Psoas muscle (tissue), 8 donors: ENCODE measurements around the gene CIROP. TPM values are rescaled to one million over a fixed set of nuclear protein-coding genes. Genes with fewer than 3 reads are reported as not detected.

Source experiments
- ATAC-seq, 4 donors: fragments of 200-7000 bp; cut with Tn5 transposase; one replicate each; pipeline ENCODE4 v1.9.1; 2020; ENCODE audit warnings: moderate library complexity in 3 of 4, mild to moderate bottlenecking in 2 of 4
- DNase-seq, 2 donors: peaks; one replicate each; pipeline ENCODE4 v3.0.0-alpha.2; 2020
- H3K27ac ChIP-seq: fragments of 200-600 bp; one replicate; pipeline ENCODE4 v1.8.0; 2022
- H3K27me3 ChIP-seq, 3 donors: fragments of 200-600 bp in 1 of 3; one replicate each; pipeline versions ENCODE4 v1.6.1 to v1.8.0; 2013 to 2022; ENCODE audit warnings: low read length in 2 of 3, mild to moderate bottlenecking in 2 of 3, moderate library complexity in 1 of 3; ENCODE audit not compliant: insufficient read depth in 3 of 3
- H3K36me3 ChIP-seq, 2 donors: fragments of 200-600 bp in 1 of 2; one replicate each; pipeline versions ENCODE4 v1.6.1 to v1.8.0; 2013 to 2022; ENCODE audit warnings: low read depth in 1 of 2, mild to moderate bottlenecking in 1 of 2, moderate library complexity in 1 of 2; ENCODE audit not compliant: insufficient read depth in 1 of 2
- H3K4me1 ChIP-seq: fragments of 200-600 bp; one replicate; pipeline ENCODE4 v1.8.0; 2022
- H3K4me3 ChIP-seq: fragments of 200-600 bp; one replicate; pipeline ENCODE4 v1.8.0; 2022; ENCODE audit warnings: mild to moderate bottlenecking
- H3K9me3 ChIP-seq: fragments of 200-600 bp; one replicate; pipeline ENCODE4 v1.8.0; 2022
- CTCF ChIP-seq: fragments of 200-600 bp; IDR thresholded peaks from one replicate; pipeline ENCODE4 v1.8.0; 2022; ENCODE audit warnings: antibody characterized with exemption
- WGBS, 3 donors: extraction: QIAGEN DNeasy Blood & Tissue Kit; methylation state at CpG; one replicate each; pipeline versions ENCODE4 v1.1.6 to v1.1.7; 2013; 5-methylcytosine and 5-hydroxymethylcytosine counted together
- intact Hi-C, 2 donors: fragments of 100-400 bp; cut with DNase I; formaldehyde crosslinking; loops; one replicate each; pipeline versions ENCODE4 v1.11.0 to v1.14.2; 2022
- long read RNA-seq, 2 donors: library from polyadenylated mRNA; unstranded; transcript quantifications; one replicate each; pipeline ENCODE4 v2.0.0, GENCODE V29; 2021
- polyA plus RNA-seq, 3 donors: library from polyadenylated mRNA; stranded (reverse); fragments of 200-250 nt; gene quantifications; one replicate each; pipeline ENCODE4 v1.2.3, GENCODE V29; 2013
- total RNA-seq, 4 donors: library from RNA; stranded (reverse); fragmentation: NEBNext Ultra II Directional in 2 of 4; extraction: Animal tissue kit (Norgen Biotek cat#: 25700) in 2 of 4; gene quantifications; one replicate each; pipeline versions ENCODE4 v1.2.1 to v1.2.4, GENCODE V29; 2021 to 2023
- donor health status: healthy with polysubstance abuse.
- donor health status: DM: no; HTN: no; CAD: no; lungs with moderate emphysema.
- donor health status: Bipolar disorder and iron deficiency.
- donor health status: healthy.
- donor health status: DM: yes; HTN: yes; CAD: no.
- donor health status: DM: no; HTN: no; CAD: no.
- donor health status: DM: no; HTN: no; CAD: no.
- donor health status: DM: yes; HTN: yes; CAD: no.

Gene CIROP
- not detected for total RNA-seq
- polyA plus RNA-seq, result under 1 TPM in 1 of 3 donors, not detected in 2; 0.03 TPM
- long read RNA-seq, donor 1, result 0 reads
- long read RNA-seq, donor 2, result 0 reads

- Histone ChIP-seq H3K4me1 (no peaks in the 10 kb centered on the region), H3K27me3 (no peaks in the 10 kb centered on the region), H3K4me3 (no peak within 1 kb of the TSS), H3K27ac (no peak within 1 kb of the TSS), H3K36me3 (no peaks in the 10 kb centered on the region), H3K9me3 (no peaks in the 10 kb centered on the region)
- intact Hi-C loops, result no loop called here
- DNase-seq, result no peak
- ATAC-seq, result no peak
- TF ChIP-seq CTCF, result no peak
- WGBS, 3 donors, result 63 to 69% (median 67%) methylated on average over 10 to 11 of the region's 11 CpGs
Observed at GRCh38 chr14:23104591-23105347, at the start of gene CIROP. CIROP (minus strand) TSS chr14:23104989; CDS start chr14:23104920, 69 bp downstream.

GRCh38 chr14:23153851-23154796, 49.3 kb upstream of the CIROP start:
- Histone ChIP-seq H3K36me3 (peaks cover 0 to 19% of the 10 kb centered on the region in 2 donors), H3K27me3 (no peaks in the 10 kb centered on the region), H3K27ac (peak overlapping the region; percentile 96), H3K4me1 (peaks cover 59% of the 10 kb centered on the region), H3K4me3 (peak overlapping the region; percentile 68), H3K9me3 (no peaks in the 10 kb centered on the region)
- WGBS, 3 donors, result 9 to 20% (median 11%) methylated on average over 28 of the region's 28 CpGs
- ATAC-seq (peak; percentile 82 to 92 (median 88)), DNase-seq (peak; percentile 94 to 98)
- no peak for TF ChIP-seq CTCF
- intact Hi-C loops, result loop anchor here in 1 of 2 donors (2.0 kb wide), 1 partner anchor 29 kb away; the partner anchor contains the start of gene SLC7A8

GRCh38 chr14:23151342-23151741, 46.6 kb upstream of the CIROP start:
- Histone ChIP-seq H3K27ac (peak overlapping the region; percentile 96), H3K4me1 (peaks cover 75% of the 10 kb centered on the region), H3K36me3 (peaks cover 0 to 8% of the 10 kb centered on the region in 2 donors), H3K4me3 (peak overlapping the region; percentile 68), H3K27me3 (no peaks in the 10 kb centered on the region), H3K9me3 (no peaks in the 10 kb centered on the region)
- ATAC-seq (no peak), DNase-seq (no peak)
- WGBS, 3 donors, result 46 to 71% (median 59%) methylated on average over 2 of the region's 2 CpGs
- TF ChIP-seq CTCF, result no peak
- intact Hi-C loops, result no loop called here

- Histone ChIP-seq H3K27me3 (no peaks in the 10 kb centered on the region), H3K36me3 (peaks cover 0 to 8% of the 10 kb centered on the region in 2 donors), H3K27ac (peak overlapping the region; percentile 69), H3K4me1 (peaks cover 77% of the 10 kb centered on the region), H3K4me3 (no peak overlapping the region), H3K9me3 (no peaks in the 10 kb centered on the region)
- DNase-seq, result no peak
- ATAC-seq, result no peak
- intact Hi-C loops, result no loop called here
- no peak for TF ChIP-seq CTCF
Observed at GRCh38 chr14:23149745-23150144, 45.0 kb upstream of the CIROP start.
